Measurements from ENCODE around the gene DTD1.

GRCh38 chr20:18621004-18621403 lies 33.1 kb downstream of the DTD1 start:
- TF ChIP-seq, protein P1, sequence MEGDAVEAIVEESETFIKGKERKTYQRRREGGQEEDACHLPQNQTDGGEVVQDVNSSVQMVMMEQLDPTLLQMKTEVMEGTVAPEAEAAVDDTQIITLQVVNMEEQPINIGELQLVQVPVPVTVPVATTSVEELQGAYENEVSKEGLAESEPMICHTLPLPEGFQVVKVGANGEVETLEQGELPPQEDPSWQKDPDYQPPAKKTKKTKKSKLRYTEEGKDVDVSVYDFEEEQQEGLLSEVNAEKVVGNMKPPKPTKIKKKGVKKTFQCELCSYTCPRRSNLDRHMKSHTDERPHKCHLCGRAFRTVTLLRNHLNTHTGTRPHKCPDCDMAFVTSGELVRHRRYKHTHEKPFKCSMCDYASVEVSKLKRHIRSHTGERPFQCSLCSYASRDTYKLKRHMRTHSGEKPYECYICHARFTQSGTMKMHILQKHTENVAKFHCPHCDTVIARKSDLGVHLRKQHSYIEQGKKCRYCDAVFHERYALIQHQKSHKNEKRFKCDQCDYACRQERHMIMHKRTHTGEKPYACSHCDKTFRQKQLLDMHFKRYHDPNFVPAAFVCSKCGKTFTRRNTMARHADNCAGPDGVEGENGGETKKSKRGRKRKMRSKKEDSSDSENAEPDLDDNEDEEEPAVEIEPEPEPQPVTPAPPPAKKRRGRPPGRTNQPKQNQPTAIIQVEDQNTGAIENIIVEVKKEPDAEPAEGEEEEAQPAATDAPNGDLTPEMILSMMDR (IDR thresholded peaks at IDR 0.05), result no peak
- TF ChIP-seq POLR2A (IDR thresholded peaks at IDR 0.05), result no peak
